CMK (cell line): ENCODE measurements around the gene GOSR1.

ENCODE experiments used
- DNase-seq: peaks from one replicate; pipeline ENCODE4 v3.0.0-alpha.2; 2010; ENCODE audit warnings: low read depth

Gene GOSR1

GRCh38 chr17:30576326-30576861 lies 99.2 kb downstream of the GOSR1 start:
- DNase-seq = no peak
